ENCODE results near the gene GOLPH3. TPM values are rescaled to one million over a fixed set of nuclear protein-coding genes. Genes with fewer than 3 reads are reported as not detected.

Gene GOLPH3
- total RNA-seq, 1 donor from 2014 or later, result 92.7 TPM

DNA sequence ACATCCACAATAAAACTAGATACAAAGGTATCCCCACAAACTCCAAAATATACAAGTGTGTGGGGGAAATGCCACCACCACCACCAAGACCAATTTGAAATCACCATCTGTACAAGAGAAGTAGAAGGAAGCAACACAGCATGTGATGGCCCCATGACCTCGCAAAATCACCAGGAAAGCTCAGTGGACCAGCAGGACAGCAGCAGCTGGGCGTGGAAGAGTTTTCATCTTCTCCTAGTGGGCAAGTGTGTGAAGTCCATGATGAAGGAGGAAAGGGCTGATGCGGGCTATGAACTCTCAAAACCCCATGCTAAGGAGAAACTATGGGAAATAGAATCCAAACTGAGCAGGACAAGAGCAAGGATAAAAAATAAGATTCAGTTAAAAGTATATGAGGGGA is 58.1 kb downstream of the GOLPH3 start:
- DNase-seq, result no peak
- intact Hi-C loops (cut with micrococcal nuclease), result loop anchor here (5.0 kb wide), 1 partner anchor 56 kb away; the partner anchor contains the start of gene GOLPH3
- Mint-ChIP-seq H3K4me3 (no peak overlapping the region), H3K36me3 (ENCODE audit: low read depth) (peaks cover 59% of the 10 kb centered on the region), H3K27ac (peak overlapping the region; percentile 17), H3K4me1 (peaks cover 27% of the 10 kb centered on the region), H3K27me3 (no peaks in the 10 kb centered on the region), H3K9me3 (no peaks in the 10 kb centered on the region)

DNA sequence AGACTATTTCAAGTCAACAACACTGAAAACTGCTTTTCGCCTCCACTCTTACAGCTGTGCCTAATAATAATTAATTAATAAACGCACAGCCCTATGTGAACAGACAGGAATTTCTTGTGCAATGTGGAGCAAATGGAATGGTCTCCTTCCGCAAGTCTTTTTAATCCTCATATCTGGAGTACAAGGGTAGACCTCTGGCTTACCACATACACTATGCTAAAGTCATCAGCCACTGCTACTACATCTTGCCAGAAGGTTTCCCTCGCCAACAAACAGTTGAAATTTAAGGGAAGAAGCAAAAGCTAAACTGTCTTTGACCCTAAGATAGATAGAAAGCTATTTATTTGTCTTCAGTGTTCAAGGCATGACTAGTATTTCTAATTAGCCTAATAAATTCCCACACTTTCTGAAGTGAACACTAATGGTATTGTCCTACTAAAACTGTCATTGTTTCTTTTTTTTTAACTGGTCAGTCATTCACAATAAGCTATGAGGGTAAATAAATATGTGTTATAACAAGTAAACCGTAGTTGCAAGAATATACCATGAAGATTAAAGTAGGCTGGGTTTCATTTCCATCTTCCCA is 63.9 kb downstream of the GOLPH3 start:
- Mint-ChIP-seq H3K36me3 (ENCODE audit: low read depth) (peaks cover 51% of the 10 kb centered on the region), H3K27ac (no peak overlapping the region)

DNA sequence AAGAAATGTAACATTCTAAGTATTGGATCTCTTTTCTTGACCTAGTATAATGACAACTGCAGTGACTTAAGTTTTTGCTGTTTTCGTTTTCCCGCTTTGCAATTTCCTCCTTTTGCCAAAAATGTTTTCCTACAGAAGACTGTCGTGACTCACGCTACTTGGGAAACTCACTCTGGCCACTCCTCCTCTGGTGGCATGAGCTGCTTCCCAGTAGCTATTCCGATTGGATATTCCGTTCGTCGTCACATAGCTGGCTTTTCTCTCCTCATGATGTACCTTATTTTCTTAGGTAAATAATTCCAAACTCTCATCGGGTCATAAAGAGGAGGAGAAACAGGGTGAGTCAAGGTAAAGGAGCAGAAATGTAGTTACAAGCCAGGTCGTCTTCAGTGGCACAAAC is 64.9 kb downstream of the GOLPH3 start:
- no peaks in the 10 kb centered on the region for H3K27me3 Mint-ChIP-seq
- peak overlapping the region; percentile 14 for H3K27ac Mint-ChIP-seq
- H3K36me3 Mint-ChIP-seq (ENCODE audit: low read depth), result peaks cover 43% of the 10 kb centered on the region

More for the DNA sequence above, 63.9 kb downstream of the GOLPH3 start:
- Mint-ChIP-seq H3K4me3 (no peak overlapping the region), H3K27me3 (no peaks in the 10 kb centered on the region), H3K9me3 (no peaks in the 10 kb centered on the region), H3K4me1 (peaks cover 4% of the 10 kb centered on the region)
- DNase-seq, result no peak
- intact Hi-C loops (cut with micrococcal nuclease), result no loop called here

DNA sequence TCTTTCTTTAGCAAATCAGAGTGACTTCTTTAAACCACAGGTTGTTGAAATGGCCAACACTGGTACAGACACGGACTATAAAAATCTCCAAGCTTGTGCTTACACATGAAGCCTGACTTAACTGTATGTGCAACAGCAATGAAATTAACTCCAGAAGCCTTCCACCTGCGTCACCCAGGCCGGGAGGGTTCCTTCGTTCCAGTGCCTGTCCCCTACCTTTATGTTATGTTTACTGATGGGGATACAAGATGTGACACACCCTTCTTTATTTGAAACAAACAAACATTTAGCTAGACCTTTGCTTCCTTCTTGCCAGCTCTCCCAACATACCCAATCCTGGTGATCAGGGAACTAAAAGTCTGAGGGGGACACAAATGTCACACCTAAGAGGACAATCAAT is 66.0 kb downstream of the GOLPH3 start:
- H3K4me3 Mint-ChIP-seq, result no peak overlapping the region
- H3K36me3 Mint-ChIP-seq (ENCODE audit: low read depth), result peaks cover 46% of the 10 kb centered on the region
- peaks cover 4% of the 10 kb centered on the region for H3K4me1 Mint-ChIP-seq
- no peaks in the 10 kb centered on the region for H3K27me3 Mint-ChIP-seq
- DNase-seq, result no peak
- intact Hi-C loops (cut with micrococcal nuclease), result no loop called here
- H3K9me3 Mint-ChIP-seq, result no peaks in the 10 kb centered on the region
- no peak overlapping the region for H3K27ac Mint-ChIP-seq

More for the DNA sequence above, 64.9 kb downstream of the GOLPH3 start:
- Mint-ChIP-seq H3K9me3 (no peaks in the 10 kb centered on the region), H3K4me3 (no peak overlapping the region), H3K4me1 (peaks cover 4% of the 10 kb centered on the region)
- DNase-seq, result no peak
- intact Hi-C loops (cut with micrococcal nuclease), result no loop called here

DNA sequence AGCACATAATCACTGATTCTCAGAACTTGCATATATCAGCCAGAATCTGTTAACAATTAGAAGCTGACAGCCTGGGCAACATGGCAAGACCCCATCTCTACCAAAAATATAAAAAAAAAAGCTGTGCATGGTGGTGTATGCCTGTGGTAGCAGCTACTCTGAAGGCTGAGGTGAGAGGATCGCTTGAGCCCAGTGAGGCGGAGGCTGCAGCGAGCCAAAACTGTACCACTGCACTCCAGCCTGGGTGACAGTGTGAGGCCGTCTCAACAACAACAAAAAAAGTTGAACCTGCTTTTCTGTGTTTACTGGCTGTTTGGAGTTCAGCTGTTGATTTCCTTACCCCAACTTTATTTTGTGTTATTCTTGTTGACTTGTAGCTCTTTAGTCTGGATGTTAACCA is 66.8 kb downstream of the GOLPH3 start:
- Mint-ChIP-seq H3K27ac (no peak overlapping the region), H3K9me3 (no peaks in the 10 kb centered on the region), H3K4me1 (peaks cover 4% of the 10 kb centered on the region), H3K36me3 (ENCODE audit: low read depth) (peaks cover 48% of the 10 kb centered on the region), H3K27me3 (no peaks in the 10 kb centered on the region), H3K4me3 (no peak overlapping the region)
- intact Hi-C loops (cut with micrococcal nuclease), result no loop called here
- DNase-seq, result no peak

DNA sequence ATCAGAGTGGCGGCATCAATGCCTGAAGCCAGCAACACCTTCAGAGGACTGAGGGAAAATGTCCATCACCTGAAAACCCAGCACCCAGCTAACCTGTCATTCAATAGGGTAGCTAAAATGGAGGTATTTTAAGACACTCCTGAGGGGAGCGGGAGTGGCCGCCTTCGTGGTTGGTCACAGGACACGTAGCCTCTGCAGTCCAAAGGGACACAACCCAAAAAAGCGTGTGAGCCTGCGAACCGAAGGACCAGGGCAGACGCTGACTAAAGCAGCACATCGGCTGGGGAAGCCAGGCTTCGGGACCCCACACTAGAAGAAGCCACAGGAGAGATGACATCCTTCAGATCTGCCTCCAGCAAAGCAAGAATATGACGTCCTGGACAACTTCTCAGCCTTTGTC is 70.6 kb downstream of the GOLPH3 start:
- no peaks in the 10 kb centered on the region for H3K27me3 Mint-ChIP-seq
- intact Hi-C loops (cut with micrococcal nuclease), result no loop called here
- peaks cover 38% of the 10 kb centered on the region for H3K36me3 Mint-ChIP-seq (ENCODE audit: low read depth)
- no peak overlapping the region for H3K27ac Mint-ChIP-seq
- no peak for DNase-seq
- H3K9me3 Mint-ChIP-seq, result no peaks in the 10 kb centered on the region
- H3K4me1 Mint-ChIP-seq, result no peaks in the 10 kb centered on the region
- H3K4me3 Mint-ChIP-seq, result no peak overlapping the region

DNA sequence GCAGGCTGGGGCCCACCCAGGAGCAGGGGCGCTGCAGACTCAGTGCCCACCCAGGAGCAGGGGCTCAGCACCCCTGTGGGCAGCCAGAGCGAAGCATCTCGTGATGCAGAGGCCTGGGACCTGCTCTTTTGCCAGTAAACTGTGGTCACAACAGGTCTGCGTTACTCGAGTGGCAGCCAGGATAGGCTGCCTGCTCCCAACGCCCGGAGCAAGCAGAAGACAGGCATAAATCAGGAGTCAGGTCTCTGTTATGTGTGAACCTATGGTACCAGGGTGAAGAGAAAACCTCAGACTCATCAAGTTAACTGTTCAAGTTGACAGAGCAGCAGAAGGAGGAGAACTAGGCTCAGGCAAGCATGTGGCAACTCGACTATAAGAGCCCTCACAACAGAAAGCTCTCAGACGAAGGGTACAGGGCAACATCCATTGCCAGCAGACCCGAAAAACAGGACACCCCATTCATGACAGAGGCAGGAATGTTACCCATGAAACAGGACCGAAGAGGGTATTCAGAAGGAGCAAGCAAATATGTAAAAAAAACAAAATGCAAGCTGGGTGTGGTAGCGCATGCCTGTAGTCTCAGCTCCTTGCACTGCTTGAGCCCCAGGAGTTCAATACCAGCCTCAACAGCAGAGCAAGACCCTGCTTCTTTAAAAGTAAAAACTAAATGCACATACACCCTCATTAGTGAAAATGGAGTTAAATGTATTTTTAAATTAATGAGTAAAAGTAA is 71.7 kb downstream of the GOLPH3 start:
- intact Hi-C loops (cut with micrococcal nuclease), result no loop called here
- peak overlapping the region; percentile 34 for H3K27ac Mint-ChIP-seq
- H3K9me3 Mint-ChIP-seq, result no peaks in the 10 kb centered on the region
- H3K4me1 Mint-ChIP-seq, result no peaks in the 10 kb centered on the region
- H3K4me3 Mint-ChIP-seq, result no peak overlapping the region
- no peaks in the 10 kb centered on the region for H3K27me3 Mint-ChIP-seq
- no peak for DNase-seq
- H3K36me3 Mint-ChIP-seq (ENCODE audit: low read depth), result peaks cover 35% of the 10 kb centered on the region

DNA sequence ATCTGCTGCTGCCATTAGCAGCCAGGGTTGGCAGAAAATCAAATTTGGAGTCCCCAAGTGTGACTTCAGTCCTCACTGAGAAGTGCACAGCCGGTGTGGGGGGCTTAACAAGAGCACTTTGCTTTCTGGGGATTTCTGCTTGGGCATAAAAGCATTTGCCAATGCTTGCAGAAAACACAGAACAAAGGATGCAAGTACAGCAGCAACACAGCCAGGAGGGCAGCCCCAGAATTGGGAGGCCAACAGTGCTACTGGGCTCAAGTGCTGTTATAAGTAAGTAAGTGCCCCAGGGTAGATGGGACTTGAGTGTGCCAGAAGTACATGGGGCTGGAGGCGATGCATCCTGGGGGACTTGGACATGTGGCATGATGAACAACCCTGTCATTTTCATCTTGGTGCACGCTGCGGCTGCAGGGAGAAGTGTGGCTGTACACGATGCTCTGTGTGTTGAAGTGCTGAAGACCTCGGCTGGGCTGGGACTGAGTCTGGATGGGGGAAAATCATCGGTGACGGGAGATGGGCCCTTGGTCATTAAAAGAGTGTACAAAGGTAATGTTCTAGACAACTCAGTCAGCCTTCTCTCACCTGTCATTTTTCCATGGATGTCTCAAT is 73.3 kb downstream of the GOLPH3 start:
- no peaks in the 10 kb centered on the region for H3K9me3 Mint-ChIP-seq
- no peaks in the 10 kb centered on the region for H3K27me3 Mint-ChIP-seq
- no peak overlapping the region for H3K27ac Mint-ChIP-seq
- intact Hi-C loops (cut with micrococcal nuclease), result no loop called here
- no peaks in the 10 kb centered on the region for H3K4me1 Mint-ChIP-seq
- H3K4me3 Mint-ChIP-seq, result no peak overlapping the region
- peaks cover 34% of the 10 kb centered on the region for H3K36me3 Mint-ChIP-seq (ENCODE audit: low read depth)
- no peak for DNase-seq

DNA sequence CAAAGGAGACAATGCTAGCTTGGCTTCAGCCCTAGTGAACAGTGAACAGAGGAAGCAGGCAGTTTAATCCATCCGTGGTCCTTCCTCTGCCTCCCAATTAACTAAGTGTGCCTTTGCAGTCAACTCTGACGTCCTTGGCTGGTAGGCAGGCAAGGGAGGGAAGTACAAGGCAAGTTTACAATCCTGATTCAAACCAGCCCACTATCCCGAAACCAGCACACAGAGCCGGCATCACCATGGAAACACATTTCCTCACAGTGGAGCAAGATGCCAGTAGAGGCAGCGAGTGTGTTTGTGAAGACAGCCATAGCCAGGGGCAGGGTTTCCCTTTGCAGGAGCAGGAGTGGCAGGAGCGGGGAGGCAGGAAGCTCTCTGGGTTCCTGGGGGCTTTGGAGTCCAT is 73.9 kb downstream of the GOLPH3 start:
- Mint-ChIP-seq H3K27me3 (no peaks in the 10 kb centered on the region), H3K4me1 (no peaks in the 10 kb centered on the region), H3K36me3 (ENCODE audit: low read depth) (peaks cover 30% of the 10 kb centered on the region), H3K27ac (no peak overlapping the region), H3K4me3 (no peak overlapping the region), H3K9me3 (no peaks in the 10 kb centered on the region)
- no peak for DNase-seq
- intact Hi-C loops (cut with micrococcal nuclease), result no loop called here

DNA sequence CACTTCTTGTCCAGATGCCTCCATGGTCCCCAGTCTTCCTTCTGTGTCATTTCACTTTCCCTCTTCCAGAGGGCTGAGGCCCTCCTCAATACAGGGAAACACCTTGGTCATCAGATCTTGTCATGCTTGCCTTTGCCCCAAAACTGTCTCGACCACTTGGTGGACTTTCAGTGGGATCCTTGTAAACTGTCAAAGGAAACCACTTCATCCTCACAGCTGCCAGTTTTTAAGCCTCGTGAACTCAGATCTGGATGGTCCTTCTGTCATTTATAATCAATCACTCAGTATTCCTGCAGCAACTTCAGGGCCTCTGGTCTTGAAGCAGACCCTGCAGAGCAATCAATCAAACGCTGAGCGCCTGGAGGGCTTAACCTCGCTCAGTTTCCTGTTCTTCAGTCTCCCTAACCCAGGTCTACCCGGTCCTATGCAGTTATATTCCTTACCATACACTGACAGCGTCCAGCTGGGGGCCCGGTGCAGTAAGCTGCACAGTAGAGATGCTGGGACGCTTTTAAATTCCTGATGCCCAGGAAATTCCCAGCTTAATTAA is 74.6 kb downstream of the GOLPH3 start:
- H3K4me3 Mint-ChIP-seq, result no peak overlapping the region
- no peaks in the 10 kb centered on the region for H3K27me3 Mint-ChIP-seq
- H3K36me3 Mint-ChIP-seq (ENCODE audit: low read depth), result peaks cover 30% of the 10 kb centered on the region
- H3K9me3 Mint-ChIP-seq, result no peaks in the 10 kb centered on the region
- no peaks in the 10 kb centered on the region for H3K4me1 Mint-ChIP-seq
- DNase-seq, result no peak
- H3K27ac Mint-ChIP-seq, result no peak overlapping the region
- intact Hi-C loops (cut with micrococcal nuclease), result no loop called here

DNA sequence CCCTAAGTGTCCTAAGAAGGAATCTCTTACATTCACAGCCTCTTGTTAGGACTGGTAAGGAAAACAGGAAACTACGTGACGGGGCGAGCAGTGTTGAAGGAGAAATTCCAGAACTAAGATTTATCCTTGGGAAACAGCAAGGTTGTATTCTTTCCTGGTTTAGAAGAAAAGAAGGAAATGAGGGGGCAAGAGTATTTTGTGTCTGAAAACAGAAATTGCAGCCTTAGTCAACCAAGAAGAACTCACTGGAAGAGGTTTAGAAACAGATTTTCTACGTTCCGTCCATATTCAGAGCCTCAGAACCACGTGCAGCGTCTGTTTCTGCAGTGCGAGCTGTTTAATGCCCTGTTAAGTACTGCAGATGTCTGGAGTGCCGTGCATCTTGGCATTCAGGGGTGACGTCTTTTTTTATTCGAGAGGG is 75.2 kb downstream of the GOLPH3 start:
- DNase-seq, result no peak
- Mint-ChIP-seq H3K9me3 (no peaks in the 10 kb centered on the region), H3K27me3 (no peaks in the 10 kb centered on the region), H3K4me1 (no peaks in the 10 kb centered on the region), H3K36me3 (ENCODE audit: low read depth) (peaks cover 29% of the 10 kb centered on the region), H3K27ac (no peak overlapping the region), H3K4me3 (no peak overlapping the region)
- intact Hi-C loops (cut with micrococcal nuclease), result no loop called here

DNA sequence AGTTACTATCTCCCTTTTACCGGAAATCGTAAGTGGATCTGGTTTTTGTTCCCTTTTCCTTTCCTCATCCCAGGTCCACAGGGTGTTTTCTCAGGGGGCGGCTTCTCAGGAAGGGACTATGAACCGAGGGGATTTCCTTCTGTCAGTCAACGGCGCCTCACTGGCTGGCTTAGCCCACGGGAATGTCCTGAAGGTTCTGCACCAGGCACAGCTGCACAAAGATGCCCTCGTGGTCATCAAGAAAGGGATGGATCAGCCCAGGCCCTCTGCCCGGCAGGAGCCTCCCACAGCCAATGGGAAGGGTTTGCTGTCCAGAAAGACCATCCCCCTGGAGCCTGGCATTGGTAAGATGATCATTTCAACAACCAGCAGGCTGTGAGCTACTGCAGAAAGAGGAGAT is 75.8 kb downstream of the GOLPH3 start:
- intact Hi-C loops (cut with micrococcal nuclease), result no loop called here
- no peak overlapping the region for H3K27ac Mint-ChIP-seq

DNA sequence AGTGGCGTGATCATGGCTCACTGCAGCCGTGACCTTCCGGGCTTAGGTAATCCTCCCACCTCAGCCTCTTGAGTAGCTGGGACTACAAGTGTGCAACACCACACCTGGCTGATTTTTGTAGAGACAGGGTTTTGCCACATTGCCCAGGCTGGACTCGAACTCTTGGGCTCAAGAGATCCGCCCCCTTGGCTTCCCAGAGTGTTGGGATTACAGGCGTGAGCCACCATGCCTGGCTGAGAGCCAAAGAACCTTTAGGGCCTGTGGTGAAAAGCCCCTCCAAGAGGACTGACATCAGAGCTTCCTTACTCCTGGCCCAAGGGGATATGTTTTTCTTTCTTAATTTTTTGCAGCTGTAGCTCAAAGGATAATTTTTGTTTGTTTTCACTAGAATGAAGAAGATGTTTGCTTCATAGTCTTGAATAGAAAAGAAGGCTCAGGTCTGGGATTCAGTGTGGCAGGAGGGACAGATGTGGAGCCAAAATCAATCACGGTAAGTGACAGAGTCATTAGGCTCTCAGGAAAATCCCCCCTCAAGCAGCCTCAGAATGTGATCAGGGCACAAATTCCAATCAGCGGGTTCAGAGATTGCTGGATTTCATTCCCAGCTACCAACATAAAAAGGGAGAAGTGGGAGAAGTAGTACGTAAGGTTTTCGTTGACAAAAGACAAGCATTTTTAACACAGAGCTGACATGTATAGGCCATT is 77.1 kb downstream of the GOLPH3 start:
- peaks cover 19% of the 10 kb centered on the region for H3K36me3 Mint-ChIP-seq (ENCODE audit: low read depth)
- intact Hi-C loops (cut with micrococcal nuclease), result no loop called here

More for the DNA sequence above, 75.8 kb downstream of the GOLPH3 start:
- Mint-ChIP-seq H3K9me3 (no peaks in the 10 kb centered on the region), H3K4me3 (no peak overlapping the region), H3K4me1 (peaks cover 2% of the 10 kb centered on the region), H3K27me3 (no peaks in the 10 kb centered on the region), H3K36me3 (ENCODE audit: low read depth) (peaks cover 25% of the 10 kb centered on the region)
- no peak for DNase-seq

DNA sequence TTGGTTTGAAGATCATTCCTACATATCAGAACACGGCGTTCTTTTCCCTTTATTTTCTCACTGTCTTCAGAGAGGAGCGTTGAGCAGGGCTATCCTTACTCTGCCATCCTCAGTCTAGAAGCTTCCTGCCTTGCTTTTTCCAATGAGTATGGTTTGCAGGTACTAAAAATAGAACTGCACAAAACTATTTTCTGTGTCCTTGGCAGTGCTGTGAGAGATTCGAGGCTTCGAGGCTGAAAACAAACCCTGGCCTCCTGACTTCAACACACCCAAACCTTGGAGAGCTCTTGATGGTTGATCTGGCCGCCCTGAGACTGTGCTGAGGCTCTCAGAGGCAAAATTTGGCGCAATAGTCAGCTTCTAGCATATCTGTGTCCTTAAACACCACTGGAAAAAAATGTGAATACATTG is 78.9 kb downstream of the GOLPH3 start:
- H3K27ac Mint-ChIP-seq, result no peak overlapping the region
- no peak overlapping the region for H3K4me3 Mint-ChIP-seq
- peaks cover 3% of the 10 kb centered on the region for H3K4me1 Mint-ChIP-seq
- DNase-seq, result no peak
- intact Hi-C loops (cut with micrococcal nuclease), result no loop called here
- no peaks in the 10 kb centered on the region for H3K9me3 Mint-ChIP-seq
- peaks cover 13% of the 10 kb centered on the region for H3K36me3 Mint-ChIP-seq (ENCODE audit: low read depth)
- no peaks in the 10 kb centered on the region for H3K27me3 Mint-ChIP-seq

More for the DNA sequence above, 77.1 kb downstream of the GOLPH3 start:
- no peaks in the 10 kb centered on the region for H3K9me3 Mint-ChIP-seq
- H3K27ac Mint-ChIP-seq, result peak overlapping the region; percentile 28
- peaks cover 3% of the 10 kb centered on the region for H3K4me1 Mint-ChIP-seq
- H3K27me3 Mint-ChIP-seq, result no peaks in the 10 kb centered on the region
- no peak for DNase-seq
- H3K4me3 Mint-ChIP-seq, result no peak overlapping the region

Measured in activated CD4-positive, alpha-beta T cell treated with anti-CD3 and anti-CD28 coated beads, Interleukin-2, amount 10 ng/mL, durations not matched to agents 24 days and 14 days (primary cell).